GM12878 (cell line): Measurements from ENCODE around the gene IL37. TPM values are rescaled to one million over a fixed set of nuclear protein-coding genes. Genes with fewer than 3 reads are reported as not detected.

Source experiments
- ATAC-seq: fragments of 200-7000 bp; cut with Tn5 transposase; 3 replicates; pipeline ENCODE4 v1.9.1; 2020; ENCODE audit warnings: mild to moderate bottlenecking, moderate library complexity
- BruUV-seq: library from RNA; stranded (reverse); fragments of 400-500 nt; replicated peaks from 2 replicates; lab custom pipeline; 2021; lab: Mats Ljungman, UMichigan
- CTCF ChIA-PET: fragments of 300-600 bp; sonication (Branson Sonifier 250); formaldehyde crosslinking; extraction: SDS; loops from one replicate; lab custom pipeline; 2021; ENCODE audit warnings: inconsistent platforms; lab: Yijun Ruan, JAX
- POLR2A ChIA-PET: fragments of 350-600 bp; formaldehyde crosslinking; extraction: SDS; loops from one replicate; lab custom pipeline; 2021; ENCODE audit warnings: inconsistent platforms; lab: Charles Lee
- RAD21 ChIA-PET: fragments of 300-600 bp; sonication (Branson Sonifier 250); formaldehyde crosslinking; loops from one replicate; lab custom pipeline; 2023; ENCODE audit warnings: antibody characterized with exemption; ENCODE audit not compliant: unreplicated experiment; lab: Charles Lee
- SMC1A ChIA-PET: fragments of 300-600 bp; sonication (Branson Sonifier 250); formaldehyde crosslinking; loops from one replicate; lab custom pipeline; 2023; ENCODE audit not compliant: unreplicated experiment, uncharacterized antibody; lab: Charles Lee
- DNase-seq: peaks from one replicate; pipeline ENCODE4 v3.0.0-alpha.2; 2011; ENCODE audit warnings: low read depth, low spot score
- FAIRE-seq: peaks from 3 replicates; lab custom pipeline; 2011; peaks lifted over from hg19 to GRCh38; lab: Jason Lieb, UNC
- H2AFZ ChIP-seq: 2 replicates; pipeline ENCODE4 v1.6.0; 2011; ENCODE audit warnings: low read depth, low read length, control low read depth; ENCODE audit not compliant: control insufficient read depth
- H3K27ac ChIP-seq: 2 replicates; pipeline ENCODE4 v1.5.1; 2011; ENCODE audit warnings: control low read depth; ENCODE audit not compliant: control insufficient read depth, insufficient read depth
- H3K27me3 ChIP-seq, 2 experiments: replicated peaks in 1 of 2; 2 replicates each; pipeline versions ENCODE4 v1.6.0 to v1.6.1; 2011; ENCODE audit warnings: low read length in 1 of 2; ENCODE audit not compliant: control insufficient read depth in 2 of 2, insufficient read depth in 2 of 2
- H3K36me3 ChIP-seq, 2 experiments: 2 replicates each; pipeline ENCODE4 v1.5.1; 2011; ENCODE audit warnings: low read length in 1 of 2; ENCODE audit not compliant: control insufficient read depth in 2 of 2, insufficient read depth in 2 of 2
- H3K4me1 ChIP-seq: 2 replicates; pipeline ENCODE4 v1.6.1; 2011; ENCODE audit warnings: mild to moderate bottlenecking, low read length, moderate library complexity, mixed read lengths; ENCODE audit not compliant: control insufficient read depth, insufficient read depth
- H3K4me2 ChIP-seq: 2 replicates; pipeline ENCODE4 v1.6.0; 2011; ENCODE audit warnings: control low read depth; ENCODE audit not compliant: control insufficient read depth, insufficient read depth
- H3K4me3 ChIP-seq: fragments of 200-600 bp; sonication (generic); 2 replicates; pipeline ENCODE4 v1.5.1; 2016
- H3K79me2 ChIP-seq: 2 replicates; pipeline ENCODE4 v1.6.0; 2011; ENCODE audit warnings: low read length; ENCODE audit not compliant: control insufficient read depth, insufficient read depth
- H3K9ac ChIP-seq: 2 replicates; pipeline ENCODE4 v1.8.0; 2011; ENCODE audit warnings: low read length, control low read depth, mixed read lengths; ENCODE audit not compliant: control insufficient read depth, insufficient read depth
- H3K9me3 ChIP-seq: replicated peaks from 3 replicates; pipeline ENCODE4 v1.5.1; 2011; ENCODE audit warnings: mild to moderate bottlenecking, low read length; ENCODE audit not compliant: control insufficient read depth, insufficient read depth
- H4K20me1 ChIP-seq: 2 replicates; pipeline ENCODE4 v1.6.0; 2011; ENCODE audit not compliant: control insufficient read depth, insufficient read depth
- ASH2L ChIP-seq: fragments of 300-600, 200-600 bp; sonication (generic); IDR thresholded peaks from 2 replicates; pipeline ENCODE4 v1.6.1; 2017; ENCODE audit warnings: low read depth, mild to moderate bottlenecking, borderline replicate concordance
- ATF2 ChIP-seq: IDR thresholded peaks from 2 replicates; pipeline ENCODE4 v1.6.1; 2012; ENCODE audit warnings: low read length, inconsistent platforms
- CHD1 ChIP-seq: IDR thresholded peaks from 2 replicates; pipeline ENCODE4 v1.6.1; 2012; ENCODE audit warnings: low read depth, low read length, improper control_type of control experiment
- E4F1 ChIP-seq: fragments of 450-650 bp; IDR thresholded peaks from 2 replicates; pipeline ENCODE4 v1.6.1; 2018; ENCODE audit warnings: borderline replicate concordance, mild to moderate bottlenecking; ENCODE audit not compliant: partially characterized antibody
- HDGF ChIP-seq: fragments of 450-650 bp; IDR thresholded peaks from 2 replicates; pipeline ENCODE4 v1.6.1; 2016; ENCODE audit warnings: antibody characterized with exemption
- NBN ChIP-seq: fragments of 450-650 bp; IDR thresholded peaks from 2 replicates; pipeline ENCODE4 v1.6.1; 2016
- NFYA ChIP-seq: IDR thresholded peaks from 2 replicates; pipeline ENCODE4 v1.6.1; 2011; ENCODE audit warnings: low read depth, mild to moderate bottlenecking, low read length, improper control_type of control experiment, borderline replicate concordance
- PBX3 ChIP-seq: IDR thresholded peaks from 2 replicates; pipeline ENCODE4 v1.6.1; 2011; ENCODE audit warnings: mild to moderate bottlenecking, low read depth, low read length, moderate library complexity; ENCODE audit not compliant: insufficient replicate concordance
- RBBP5 ChIP-seq: fragments of 200-600 bp; sonication (generic); conservative IDR thresholded peaks from 2 replicates; pipeline ENCODE4 v1.6.1; 2016
- SIN3A ChIP-seq: IDR thresholded peaks from 2 replicates; pipeline ENCODE4 v1.6.1; 2012; ENCODE audit warnings: low read depth, low read length, improper control_type of control experiment
- SPI1 ChIP-seq: IDR thresholded peaks from 2 replicates; pipeline ENCODE4 v1.6.1; 2011; ENCODE audit warnings: low read depth, mild to moderate bottlenecking, low read length, moderate library complexity, borderline replicate concordance; ENCODE audit not compliant: insufficient read depth
- SRF ChIP-seq, 2 experiments: IDR thresholded peaks; 2 replicates each; pipeline ENCODE4 v1.6.1; 2011; ENCODE audit warnings: low read depth in 2 of 2, low read length in 2 of 2, mild to moderate bottlenecking in 1 of 2, moderate library complexity in 1 of 2
- YY1 ChIP-seq: IDR thresholded peaks from 2 replicates; pipeline ENCODE4 v1.6.1; 2011; ENCODE audit warnings: low read depth, mild to moderate bottlenecking, low read length
- ZBED1 ChIP-seq: IDR thresholded peaks from 2 replicates; pipeline ENCODE4 v1.6.1; 2016; ENCODE audit warnings: borderline replicate concordance
- ZSCAN29 ChIP-seq: fragments of 450-650 bp; IDR thresholded peaks from 2 replicates; pipeline ENCODE4 v1.6.1; 2017; ENCODE audit warnings: mild to moderate bottlenecking, moderate library complexity
- WGBS: methylation state at CpG from one replicate; pipeline ENCODE4 v1.1.6; 2016; ENCODE audit warnings: low lambda C conversion rate; ENCODE audit not compliant: insufficient replicate concordance, insufficient coverage; ENCODE audit errors: missing lambda C conversion rate; 5-methylcytosine and 5-hydroxymethylcytosine counted together
- in situ Hi-C: fragments of 300-500 bp; cut with MboI; formaldehyde crosslinking; loops from 9 replicates; pipeline ENCODE4 v1.14.3; 2018; ENCODE audit warnings: mixed read lengths
- intact Hi-C: fragments of 100-400 bp; cut with micrococcal nuclease; formaldehyde crosslinking; loops from one replicate; pipeline ENCODE4 v1.14.2; 2022; ENCODE audit not compliant: unreplicated experiment
- polyA plus RNA-seq, 11 experiments: library from polyadenylated mRNA; depleted of rRNA in 4 of 11; unstranded in 6 of 11; stranded (reverse) in 5 of 11; fragments of >200 nt; fragmentation: Nextera tagmentation in 4 of 11; fragmentation: Illumina TruSeq in 1 of 11; extraction: Ambion mirVana in 4 of 11; extraction: Trizol in 1 of 11; gene quantifications; 1 replicate in 1 of 11; 2 replicates in 10 of 11; pipeline versions ENCODE4 v1.2.1 to v1.2.3, GENCODE V29; 2011 to 2016; ENCODE audit warnings: inconsistent platforms in 2 of 11, missing spikeins in 2 of 11, low read depth in 1 of 11
- total RNA-seq, 4 experiments: library from RNA; depleted of rRNA in 3 of 4; stranded (reverse); fragments of >200 nt in 3 of 4; fragmentation: Illumina TruSeq in 1 of 4; extraction: Trizol in 1 of 4; gene quantifications; 2 replicates each; pipeline versions ENCODE4 v1.2.1 to v1.2.3, GENCODE V29; 2013 to 2021

Gene IL37
- total and polyA plus RNA-seq, 10 of the 15 experiments (the other 5 are each of a cell fraction or from before 2014, with no cell fraction given) = 0.41 to 0.54 TPM; not detected in 8

GRCh38 chr2:112940859-112941625, 30.1 kb downstream of the IL37 start:
- no peak for DNase-seq
- no peaks in the 10 kb centered on the region for H4K20me1 ChIP-seq
- H3K36me3 ChIP-seq = no peaks in the 10 kb centered on the region
- H3K4me2 ChIP-seq = no peak overlapping the region
- intact Hi-C loops (loop anchor here (1.0 to 2.0 kb wide), 3 partner anchors 56 to 341 kb away; no protein-coding TSS in a partner anchor), in situ Hi-C loops (no loop called here)
- no peak overlapping the region for H3K9ac ChIP-seq
- H3K4me3 ChIP-seq = no peak overlapping the region
- no peak for TF ChIP-seq PBX3
- no peak for TF ChIP-seq RBBP5
- no peak for TF ChIP-seq SPI1
- no peak for TF ChIP-seq SRF (IDR thresholded peaks at IDR 0.05; ENCODE audit: low read depth in 2 of 2, low read length in 2 of 2)
- no peak for TF ChIP-seq SIN3A
- no peak for TF ChIP-seq NFYA
- TF ChIP-seq ASH2L = no peak
- no peak for TF ChIP-seq NBN
- no peak for TF ChIP-seq YY1
- TF ChIP-seq ATF2 = no peak
- no peak for TF ChIP-seq ZSCAN29
- no peak for TF ChIP-seq ZBED1
- no peak for TF ChIP-seq CHD1
- no peak for TF ChIP-seq E4F1
- no peak for TF ChIP-seq HDGF
- no peak overlapping the region for H3K27ac ChIP-seq
- H2AFZ ChIP-seq = no peak overlapping the region
- H3K27me3 ChIP-seq = 0 out of 4 replicates have a peak, but pooled peaks cover 0 to 3% of the 10 kb centered on the region in 2 experiments
- H3K4me1 ChIP-seq = no peaks in the 10 kb centered on the region
- BruUV-seq = no TSS peak
- CTCF ChIA-PET = interaction anchor here (0.8 to 7.1 kb wide), 55 partner anchors 9 to 358 kb away, joined by 3 to 390 read pairs (median 5); partner anchors contain the start of genes IL1B and IL37
- ATAC-seq = no peak
- RAD21 ChIA-PET = interaction anchor here (0.6 to 4.8 kb wide), 45 partner anchors 9 to 343 kb away, joined by 3 to 227 read pairs (median 6); partner anchors contain the start of gene IL1A
- H3K9me3 ChIP-seq = no peaks in the 10 kb centered on the region; the same call in 2 of the 3 replicates
- POLR2A ChIA-PET = interaction anchor here (0.6 to 0.7 kb wide), 2 partner anchors 163 to 222 kb away, joined by 5 to 6 read pairs; no protein-coding TSS in a partner anchor
- SMC1A ChIA-PET = interaction anchor here (0.6 to 4.8 kb wide), 50 partner anchors 9 to 999 kb away, joined by 3 to 109 read pairs (median 4); no protein-coding TSS in a partner anchor
- no peak for FAIRE-seq
- H3K79me2 ChIP-seq = no peaks in the 10 kb centered on the region
- WGBS = 43% methylated on average over 3 of the region's 3 CpGs
